Uterus (tissue), 4 donors: ENCODE data around the gene PCDHB8. TPM values are rescaled to one million over a fixed set of nuclear protein-coding genes. Genes with fewer than 3 reads are reported as not detected.
"Not testable (repeated sequence)": the region's sequence is repeated elsewhere in the genome, so short reads cannot be mapped to it uniquely, and the experiment has no call there.

Experiments used
- DNase-seq, 2 donors: peaks; one replicate each; pipeline ENCODE4 v3.0.0-alpha.2; 2019 to 2020
- H3K27ac ChIP-seq, 2 donors: fragments of 200-600 bp; sonication (generic); 1 replicate in 1 of 2; 2 replicates in 1 of 2; pipeline ENCODE4 v1.5.1; 2016 to 2018
- H3K27me3 ChIP-seq, 2 donors: fragments of 200-600 bp; sonication (generic); one replicate each; pipeline ENCODE4 v1.5.1; 2018 to 2019; ENCODE audit warnings: control low read depth in 1 of 2
- H3K36me3 ChIP-seq, 2 donors: fragments of 200-600 bp; sonication (generic); one replicate each; pipeline ENCODE4 v1.5.1; 2019; ENCODE audit warnings: control low read depth in 1 of 2
- H3K4me1 ChIP-seq, 2 donors: fragments of 200-600 bp; sonication (generic); one replicate each; pipeline ENCODE4 v1.5.1; 2018 to 2019; ENCODE audit warnings: control low read depth in 1 of 2
- H3K4me3 ChIP-seq, 2 donors: fragments of 200-600 bp; sonication (generic); 1 replicate in 1 of 2; 2 replicates in 1 of 2; pipeline ENCODE4 v1.5.1; 2018 to 2019; ENCODE audit warnings: mild to moderate bottlenecking in 1 of 2
- H3K9me3 ChIP-seq, 2 donors: fragments of 200-600 bp; sonication (generic); one replicate each; pipeline ENCODE4 v1.5.1; 2019; ENCODE audit warnings: control low read depth in 1 of 2
- CTCF ChIP-seq, 4 experiments: fragments of 200-600 bp in 2 of 4; fragments of 450-650 bp in 2 of 4; sonication (generic) in 2 of 4; IDR thresholded peaks; one replicate each; pipeline ENCODE4 v1.5.1; 2016 to 2019; ENCODE audit warnings: antibody characterized with exemption in 4 of 4, mild to moderate bottlenecking in 2 of 4, moderate library complexity in 1 of 4
- POLR2A ChIP-seq, 2 donors: fragments of 450-650 bp; IDR thresholded peaks; one replicate each; pipeline ENCODE4 v1.6.1; 2016; ENCODE audit warnings: antibody characterized with exemption in 2 of 2, mild to moderate bottlenecking in 1 of 2, moderate library complexity in 1 of 2
- intact Hi-C: fragments of 100-400 bp; cut with DNase I; formaldehyde crosslinking; loops from one replicate; pipeline ENCODE4 v1.15.1; 2023; ENCODE audit warnings: low total_unique reads
- total RNA-seq, 4 donors: library from RNA; depleted of rRNA in 3 of 4; stranded (reverse); fragments of >200 nt in 3 of 4; gene quantifications; one replicate each; pipeline versions ENCODE4 v1.1.0 to v1.2.4, GENCODE V29; 2014 to 2023
- donor health status: DM: yes; HTN: yes; CAD: no.

Gene PCDHB8
- total RNA-seq, 4 donors from 2014 or later: under 0.01 to 5.4 (median 2.1) TPM

GRCh38 chr5:141182248-141182647 is 4.7 kb downstream of the PCDHB8 start, which contains the start of gene PCDHB16:
PCDHB16 (plus strand) TSS chr5:141182387; CDS start chr5:141182560, 173 bp downstream.
- Histone ChIP-seq H3K27me3 (peaks cover 0 to 3% of the 10 kb centered on the region in 2 donors), H3K4me3 (peak within 1 kb of the TSS; percentile 1 to 37), H3K27ac (no peak within 1 kb of the TSS), H3K9me3 (peaks cover 0 to 55% of the 10 kb centered on the region in 2 donors), H3K36me3 (no peaks in the 10 kb centered on the region), H3K4me1 (no peaks in the 10 kb centered on the region)
- peak; percentile 39 to 46 for DNase-seq
- intact Hi-C loops: no loop called here
- TF ChIP-seq POLR2A (IDR thresholded peaks at IDR 0.05) (no peak), CTCF (IDR thresholded peaks at IDR 0.05) (peak; percentile 17 to 40 (median 32))

GRCh38 chr5:141184117-141184855 is 6.7 kb downstream of the PCDHB8 start:
- H3K4me3 ChIP-seq, H3K4me1 ChIP-seq, intact Hi-C loops, H3K27me3 ChIP-seq, DNase-seq, H3K36me3 ChIP-seq, H3K27ac ChIP-seq: not testable (repeated sequence)
- H3K9me3 ChIP-seq: peaks cover 0 to 54% of the 10 kb centered on the region in 2 donors

- no peak within 1 kb of the TSS for H3K27ac ChIP-seq
- H3K4me1 ChIP-seq: no peaks in the 10 kb centered on the region
- H3K4me3 ChIP-seq: no peak within 1 kb of the TSS
- intact Hi-C loops: no loop called here
- peaks cover 3 to 73% of the 10 kb centered on the region in 2 donors for H3K9me3 ChIP-seq
- TF ChIP-seq CTCF (IDR thresholded peaks at IDR 0.05): peak in 1 of 4 experiments; percentile 2
- no peak for TF ChIP-seq POLR2A (IDR thresholded peaks at IDR 0.05)
- H3K27me3 ChIP-seq: no peaks in the 10 kb centered on the region
- DNase-seq: no peak
- no peaks in the 10 kb centered on the region for H3K36me3 ChIP-seq
Observed at GRCh38 chr5:141186897-141187512, 9.4 kb downstream of the PCDHB8 start, which contains the start of gene PCDHB9. PCDHB9 (plus strand) TSS chr5:141187161; CDS start chr5:141187319, 158 bp downstream.

- H3K27me3 ChIP-seq, H3K36me3 ChIP-seq, H3K4me3 ChIP-seq, DNase-seq, H3K4me1 ChIP-seq, intact Hi-C loops, H3K27ac ChIP-seq: not testable (repeated sequence)
- H3K9me3 ChIP-seq: peaks cover 3 to 71% of the 10 kb centered on the region in 2 donors
Observed at GRCh38 chr5:141188682-141189081, 11.1 kb downstream of the PCDHB8 start.

- DNase-seq, H3K4me1 ChIP-seq, H3K27ac ChIP-seq, intact Hi-C loops, H3K4me3 ChIP-seq, H3K27me3 ChIP-seq, H3K36me3 ChIP-seq: not testable (repeated sequence)
- H3K9me3 ChIP-seq: peaks cover 3 to 70% of the 10 kb centered on the region in 2 donors
Observed at GRCh38 chr5:141189131-141189530, 11.5 kb downstream of the PCDHB8 start.

GRCh38 chr5:141192110-141192725 is 14.6 kb downstream of the PCDHB8 start, which contains the start of gene PCDHB10:
PCDHB10 (plus strand) TSS chr5:141192353; CDS start chr5:141192553, 200 bp downstream.
- intact Hi-C loops: no loop called here
- Histone ChIP-seq H3K9me3 (peaks cover 3 to 56% of the 10 kb centered on the region in 2 donors), H3K27me3 (no peaks in the 10 kb centered on the region), H3K36me3 (no peaks in the 10 kb centered on the region), H3K4me3 (no peak within 1 kb of the TSS), H3K27ac (no peak within 1 kb of the TSS), H3K4me1 (no peaks in the 10 kb centered on the region)
- no peak for TF ChIP-seq POLR2A (IDR thresholded peaks at IDR 0.05)
- peak in 1 of 4 experiments; percentile 6 for TF ChIP-seq CTCF (IDR thresholded peaks at IDR 0.05)
- DNase-seq: no peak

- H3K4me1 ChIP-seq, DNase-seq, H3K4me3 ChIP-seq, H3K27ac ChIP-seq, H3K27me3 ChIP-seq, intact Hi-C loops, H3K36me3 ChIP-seq: not testable (repeated sequence)
- H3K9me3 ChIP-seq: peaks cover 3 to 60% of the 10 kb centered on the region in 2 donors
Observed at GRCh38 chr5:141194332-141194731, 16.7 kb downstream of the PCDHB8 start.
